ENCODE data around the gene YES1. TPM values are rescaled to one million over a fixed set of nuclear protein-coding genes. Genes with fewer than 3 reads are reported as not detected.

Gene YES1
- total RNA-seq, 4 donors from 2014 or later, result 78.4 to 101 (median 99.3) TPM

DNA sequence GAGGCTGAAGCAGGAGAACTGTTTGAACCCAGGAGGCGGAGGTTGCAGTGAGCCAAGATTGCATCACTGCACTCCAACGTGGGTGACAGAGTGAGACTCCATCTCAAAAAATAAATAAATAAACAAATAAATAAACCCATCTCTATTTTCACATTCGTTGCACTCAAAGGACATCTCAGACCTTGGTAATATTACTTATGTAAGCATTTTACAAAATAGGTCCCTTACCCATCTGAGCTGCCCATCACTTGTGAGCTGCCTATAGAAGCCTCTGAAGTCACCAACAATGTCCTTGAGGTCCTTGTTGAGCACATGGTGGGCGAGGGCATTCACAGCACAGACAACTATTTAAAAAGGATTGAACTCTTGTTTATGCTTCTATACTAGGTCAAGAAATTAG, 115.0 kb downstream of the YES1 start:
- TF ChIP-seq, protein P1, sequence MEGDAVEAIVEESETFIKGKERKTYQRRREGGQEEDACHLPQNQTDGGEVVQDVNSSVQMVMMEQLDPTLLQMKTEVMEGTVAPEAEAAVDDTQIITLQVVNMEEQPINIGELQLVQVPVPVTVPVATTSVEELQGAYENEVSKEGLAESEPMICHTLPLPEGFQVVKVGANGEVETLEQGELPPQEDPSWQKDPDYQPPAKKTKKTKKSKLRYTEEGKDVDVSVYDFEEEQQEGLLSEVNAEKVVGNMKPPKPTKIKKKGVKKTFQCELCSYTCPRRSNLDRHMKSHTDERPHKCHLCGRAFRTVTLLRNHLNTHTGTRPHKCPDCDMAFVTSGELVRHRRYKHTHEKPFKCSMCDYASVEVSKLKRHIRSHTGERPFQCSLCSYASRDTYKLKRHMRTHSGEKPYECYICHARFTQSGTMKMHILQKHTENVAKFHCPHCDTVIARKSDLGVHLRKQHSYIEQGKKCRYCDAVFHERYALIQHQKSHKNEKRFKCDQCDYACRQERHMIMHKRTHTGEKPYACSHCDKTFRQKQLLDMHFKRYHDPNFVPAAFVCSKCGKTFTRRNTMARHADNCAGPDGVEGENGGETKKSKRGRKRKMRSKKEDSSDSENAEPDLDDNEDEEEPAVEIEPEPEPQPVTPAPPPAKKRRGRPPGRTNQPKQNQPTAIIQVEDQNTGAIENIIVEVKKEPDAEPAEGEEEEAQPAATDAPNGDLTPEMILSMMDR (IDR thresholded peaks at IDR 0.05; ENCODE audit: low read depth), result no peak

DNA sequence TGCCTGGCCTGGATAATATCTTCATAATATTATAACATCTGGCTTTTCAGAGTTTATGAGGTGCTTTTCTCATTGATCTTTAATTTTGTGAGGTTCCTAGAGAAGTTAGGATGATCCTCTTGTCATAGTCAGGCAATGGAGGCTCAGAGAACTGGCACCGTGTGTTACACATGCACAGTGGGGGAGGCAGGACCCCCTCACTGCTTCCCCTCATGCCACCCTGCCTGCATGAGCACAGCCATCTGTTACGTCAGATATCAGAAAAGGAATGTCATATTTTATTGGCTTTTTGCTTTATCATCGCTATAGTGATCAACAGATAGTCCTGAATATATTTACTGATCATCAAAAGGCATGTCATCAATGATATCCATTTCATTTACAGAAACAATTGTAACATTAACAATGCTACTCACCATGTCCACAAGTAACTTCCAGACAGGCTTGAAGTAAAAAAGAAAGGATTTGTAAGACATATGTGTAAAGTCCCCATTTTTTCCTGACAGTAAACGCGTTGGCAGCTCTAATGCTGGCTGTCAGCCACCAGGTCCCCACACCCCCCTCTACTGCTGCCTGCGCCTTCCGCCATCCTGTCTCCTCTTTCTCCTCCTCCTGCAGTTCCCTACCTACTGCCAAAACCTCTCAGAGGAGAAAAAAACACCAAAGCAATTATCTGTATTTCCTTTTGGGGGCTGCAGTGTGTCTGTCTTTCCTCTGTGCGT, 118.4 kb downstream of the YES1 start:
- TF ChIP-seq, protein P1 (IDR thresholded peaks at IDR 0.05; ENCODE audit: low read depth), result no peak

DNA sequence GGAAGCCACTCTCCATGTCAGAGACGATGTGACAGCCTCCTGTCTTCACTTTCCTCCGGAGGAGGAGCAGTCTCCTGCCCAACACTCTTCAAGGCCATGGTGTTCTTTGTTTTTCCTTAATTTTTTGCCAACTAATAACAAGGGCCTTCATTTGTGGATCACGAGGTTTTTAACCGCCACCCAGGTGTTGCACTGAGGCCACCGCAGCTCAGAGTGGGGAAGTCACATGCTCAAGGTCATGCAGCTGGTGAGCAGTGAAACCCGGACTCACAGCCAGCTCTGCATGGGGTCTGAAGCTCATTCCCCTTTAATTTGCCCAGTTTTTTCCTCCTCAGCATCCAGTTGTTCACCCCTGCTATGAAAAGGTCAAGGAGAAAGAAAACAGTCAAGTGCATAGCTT, 119.2 kb downstream of the YES1 start:
- TF ChIP-seq, protein P1 (IDR thresholded peaks at IDR 0.05; ENCODE audit: low read depth), result no peak

- TF ChIP-seq, protein P1 (IDR thresholded peaks at IDR 0.05; ENCODE audit: low read depth), result no peak
Observed at GRCh38 chr18:688323-688722, 123.7 kb downstream of the YES1 start.

GRCh38 chr18:686339-687111, 125.5 kb downstream of the YES1 start:
- TF ChIP-seq, protein P1 (IDR thresholded peaks at IDR 0.05; ENCODE audit: low read depth), result no peak

DNA sequence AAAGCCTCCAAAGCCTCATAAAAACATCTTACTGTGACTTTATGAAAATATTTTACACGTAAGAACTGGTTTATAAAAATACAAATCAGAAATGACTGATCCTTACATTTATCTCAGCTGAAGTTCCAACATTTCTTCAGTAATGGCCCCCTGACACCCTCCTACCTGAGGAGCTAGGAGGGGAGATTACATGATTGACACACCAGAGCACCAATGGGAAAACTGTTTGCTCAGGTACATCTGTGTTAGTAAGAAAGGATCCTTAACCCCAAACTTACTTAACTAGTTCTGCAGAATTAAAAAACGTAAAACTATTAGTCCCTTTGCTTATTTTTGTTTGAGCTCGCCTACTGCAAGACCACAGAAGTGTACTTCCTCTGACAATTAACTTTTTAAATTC, 126.6 kb downstream of the YES1 start:
- TF ChIP-seq, protein P1 (IDR thresholded peaks at IDR 0.05; ENCODE audit: low read depth), result no peak

- TF ChIP-seq, protein P1 (IDR thresholded peaks at IDR 0.05; ENCODE audit: low read depth), result no peak
Observed at GRCh38 chr18:683531-683930, 128.5 kb downstream of the YES1 start.
